HFF-Myc (cell line): ENCODE data around the gene SBK3.
"Not testable (repeated sequence)": the region's sequence is repeated elsewhere in the genome, so short reads cannot be mapped to it uniquely, and the experiment has no call there.

Experiments used
- DNase-seq: peaks from one replicate; pipeline ENCODE4 v3.0.0-alpha.2; 2011; ENCODE audit warnings: low read depth; ENCODE audit errors: extremely low read depth
- H3K4me3 ChIP-seq: replicated peaks from 2 replicates; pipeline ENCODE4 v1.5.1; 2011; ENCODE audit warnings: low read depth, mild to moderate bottlenecking, control low read depth, low read length
- TF ChIP-seq, protein P1 (sequence below): IDR thresholded peaks from 2 replicates; pipeline ENCODE4 v1.5.1; 2012; ENCODE audit warnings: mild to moderate bottlenecking, low read depth, low read length, control low read depth; ENCODE audit errors: missing control alignments

The SBK3 gene

DNA sequence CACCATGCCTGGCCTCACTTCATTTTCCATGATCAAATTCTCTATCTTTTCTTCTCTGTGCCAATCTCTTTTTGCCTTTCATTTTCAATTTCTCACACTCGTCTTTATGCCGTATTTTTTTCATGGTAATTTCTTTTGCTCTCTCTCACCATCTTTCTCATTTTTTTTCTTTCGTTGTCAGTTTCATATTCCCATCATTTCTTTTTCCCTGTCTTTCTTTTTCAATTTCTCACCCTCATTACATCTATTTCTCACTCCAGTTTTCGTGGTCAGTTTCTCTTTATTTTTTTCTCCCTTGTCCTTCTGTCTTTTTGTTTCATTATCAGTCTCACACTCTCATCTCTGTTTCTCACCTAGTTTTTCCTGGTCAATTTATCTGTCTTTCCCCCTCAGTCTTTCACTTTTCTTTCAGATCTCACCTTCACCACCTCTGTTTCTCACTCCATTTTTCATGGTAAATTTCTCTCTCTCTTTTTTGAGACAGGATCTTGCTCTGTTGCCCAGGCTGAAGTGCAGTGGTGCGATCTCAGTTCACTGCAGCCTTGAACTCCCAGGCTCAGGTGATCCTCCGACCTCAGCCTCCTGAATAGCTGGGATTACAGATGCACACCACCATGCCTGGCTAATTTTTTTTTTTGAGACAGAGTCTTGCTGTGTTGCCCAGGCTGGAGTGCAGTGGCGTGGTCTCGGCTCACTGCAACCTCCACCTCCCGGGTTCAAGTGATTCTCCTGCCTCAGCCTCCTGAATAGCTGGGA is 43.0 kb downstream of the SBK3 start:
- DNase-seq, result no peak
- TF ChIP-seq, protein P1, sequence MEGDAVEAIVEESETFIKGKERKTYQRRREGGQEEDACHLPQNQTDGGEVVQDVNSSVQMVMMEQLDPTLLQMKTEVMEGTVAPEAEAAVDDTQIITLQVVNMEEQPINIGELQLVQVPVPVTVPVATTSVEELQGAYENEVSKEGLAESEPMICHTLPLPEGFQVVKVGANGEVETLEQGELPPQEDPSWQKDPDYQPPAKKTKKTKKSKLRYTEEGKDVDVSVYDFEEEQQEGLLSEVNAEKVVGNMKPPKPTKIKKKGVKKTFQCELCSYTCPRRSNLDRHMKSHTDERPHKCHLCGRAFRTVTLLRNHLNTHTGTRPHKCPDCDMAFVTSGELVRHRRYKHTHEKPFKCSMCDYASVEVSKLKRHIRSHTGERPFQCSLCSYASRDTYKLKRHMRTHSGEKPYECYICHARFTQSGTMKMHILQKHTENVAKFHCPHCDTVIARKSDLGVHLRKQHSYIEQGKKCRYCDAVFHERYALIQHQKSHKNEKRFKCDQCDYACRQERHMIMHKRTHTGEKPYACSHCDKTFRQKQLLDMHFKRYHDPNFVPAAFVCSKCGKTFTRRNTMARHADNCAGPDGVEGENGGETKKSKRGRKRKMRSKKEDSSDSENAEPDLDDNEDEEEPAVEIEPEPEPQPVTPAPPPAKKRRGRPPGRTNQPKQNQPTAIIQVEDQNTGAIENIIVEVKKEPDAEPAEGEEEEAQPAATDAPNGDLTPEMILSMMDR, result no peak
- no peak overlapping the region for H3K4me3 ChIP-seq

GRCh38 chr19:55500368-55500952 is 44.9 kb downstream of the SBK3 start:
- TF ChIP-seq, protein P1, result no peak
- no peak overlapping the region for H3K4me3 ChIP-seq
- no peak for DNase-seq

DNA sequence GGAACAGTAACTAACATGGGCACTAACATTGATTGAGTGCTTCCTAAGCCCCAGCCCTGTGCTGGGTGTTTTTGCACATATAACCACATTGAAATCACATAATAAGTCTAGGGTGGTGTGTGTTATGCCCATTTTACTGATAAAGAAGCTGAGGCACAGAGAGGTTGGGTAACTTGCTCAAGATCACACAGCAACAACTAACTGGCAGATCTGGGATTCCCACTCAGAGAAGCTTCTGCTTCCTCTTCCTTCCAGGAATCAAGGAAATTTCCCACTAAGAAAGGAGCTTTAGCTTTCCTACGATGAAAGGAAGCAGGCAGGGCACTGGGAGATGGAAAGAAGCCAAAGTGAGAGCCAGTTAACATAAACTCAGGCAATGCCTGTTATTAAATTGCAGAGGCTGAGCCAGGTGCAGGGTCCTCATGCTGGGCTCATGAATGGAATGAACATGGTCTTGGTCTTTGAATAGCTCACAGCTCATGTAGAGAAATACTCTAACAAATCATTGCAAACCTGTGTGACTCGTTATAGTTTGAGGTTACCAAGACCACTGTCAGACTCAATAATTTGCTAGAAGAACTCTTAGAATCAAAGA is 47.0 kb downstream of the SBK3 start:
- TF ChIP-seq, protein P1, result no peak
- H3K4me3 ChIP-seq, result no peak overlapping the region
- DNase-seq, result no peak

DNA sequence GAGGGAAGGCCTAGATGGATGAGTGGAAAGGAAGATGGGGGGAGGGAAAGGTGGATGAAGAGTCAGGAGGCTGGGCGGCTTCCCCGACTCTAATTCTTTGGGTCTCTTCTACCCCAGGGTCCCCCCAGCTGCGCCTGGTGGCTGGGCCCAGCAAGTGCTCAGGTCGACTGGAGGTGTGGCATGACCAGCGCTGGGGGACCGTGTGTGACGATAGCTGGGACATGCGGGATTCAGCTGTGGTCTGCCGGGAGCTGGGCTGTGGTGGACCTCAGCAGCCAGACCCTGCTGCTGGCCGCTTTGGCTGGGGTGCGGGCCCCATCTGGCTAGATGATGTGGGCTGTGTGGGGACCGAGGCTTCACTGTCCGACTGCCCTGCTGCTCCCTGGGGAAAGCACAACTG is 47.6 kb downstream of the SBK3 start:
- H3K4me3 ChIP-seq, result no peak overlapping the region
- DNase-seq, result no peak
- TF ChIP-seq, protein P1, result no peak

GRCh38 chr19:55496820-55497219 is 48.5 kb downstream of the SBK3 start:
- DNase-seq, H3K4me3 ChIP-seq: not testable (repeated sequence)

DNA sequence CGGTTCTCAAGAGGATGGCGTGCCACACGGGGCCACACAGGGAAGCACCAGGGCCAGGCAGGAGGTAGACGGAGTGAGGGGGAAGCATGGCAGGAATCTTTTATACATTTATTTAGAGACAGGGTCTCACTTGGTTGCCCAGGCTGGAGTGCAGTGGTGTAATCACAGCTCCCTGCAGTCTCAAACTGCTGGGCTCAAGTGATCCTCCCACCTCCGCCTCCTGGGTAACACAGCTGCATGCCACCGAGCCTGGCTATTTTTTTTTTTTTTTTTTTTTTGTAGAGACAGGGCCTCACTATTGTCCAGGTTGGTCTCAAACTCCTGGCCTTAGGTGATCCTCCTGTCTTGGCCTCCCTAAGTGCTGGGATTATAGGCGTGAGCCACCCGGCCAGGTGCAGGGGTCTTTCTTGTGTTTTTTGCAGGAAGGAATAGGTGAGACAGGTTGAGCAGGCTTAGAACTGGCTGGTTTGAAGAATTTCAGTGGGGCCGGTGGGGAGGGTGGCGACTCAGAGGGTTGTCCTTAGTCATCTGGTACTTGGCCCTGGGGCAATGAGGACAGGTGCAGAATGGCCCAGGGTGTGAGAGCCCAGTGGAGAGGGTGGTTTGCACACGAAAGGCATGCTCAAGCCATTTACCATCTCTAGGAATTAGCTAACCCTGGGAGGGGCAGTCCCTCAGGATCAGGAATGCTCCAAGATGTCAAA is 49.5 kb downstream of the SBK3 start:
- H3K4me3 ChIP-seq, result no peak overlapping the region
- no peak for DNase-seq
- TF ChIP-seq, protein P1, result no peak

- DNase-seq, result no peak
- no peak overlapping the region for H3K4me3 ChIP-seq
- TF ChIP-seq, protein P1, result no peak
Measured at GRCh38 chr19:55494172-55494761, 51.1 kb downstream of the SBK3 start.
